Endodermal cell (in vitro differentiated cells): ENCODE measurements around the gene MAPT. TPM values are rescaled to one million over a fixed set of nuclear protein-coding genes. Genes with fewer than 3 reads are reported as not detected.

Experiments used
- DNase-seq: peaks from one replicate; pipeline ENCODE4 v3.0.0-alpha.2; 2017
- H3K27ac ChIP-seq: 2 replicates; pipeline ENCODE4 v1.5.1; 2013; ENCODE audit warnings: mild to moderate bottlenecking, low read depth, low read length, moderate library complexity
- H3K27me3 ChIP-seq: 2 replicates; pipeline ENCODE4 v1.6.1; 2013; ENCODE audit warnings: mild to moderate bottlenecking, low read length, moderate library complexity; ENCODE audit not compliant: insufficient read depth, control insufficient read depth, poor library complexity, severe bottlenecking
- H3K36me3 ChIP-seq: 2 replicates; pipeline ENCODE4 v1.7.0; 2013; ENCODE audit warnings: mild to moderate bottlenecking, low read length, moderate library complexity; ENCODE audit not compliant: control insufficient read depth, insufficient read depth
- H3K4me1 ChIP-seq: one replicate; pipeline ENCODE4 v1.7.0; 2013; ENCODE audit warnings: low read length; ENCODE audit not compliant: control insufficient read depth, insufficient read depth
- H3K4me3 ChIP-seq: 2 replicates; pipeline ENCODE4 v1.5.1; 2013; ENCODE audit warnings: mild to moderate bottlenecking, low read length, moderate library complexity
- H3K9ac ChIP-seq: 2 replicates; pipeline ENCODE4 v1.6.1; 2013; ENCODE audit warnings: mild to moderate bottlenecking, low read length, moderate library complexity; ENCODE audit not compliant: poor library complexity, severe bottlenecking; ENCODE audit errors: extremely low read depth
- H3K9me3 ChIP-seq: 2 replicates; pipeline ENCODE4 v1.6.1; 2013; ENCODE audit warnings: mild to moderate bottlenecking, low read length, moderate library complexity; ENCODE audit not compliant: control insufficient read depth
- H3K27ac Mint-ChIP-seq: 2 replicates; pipeline ENCODE4 v1.8.0; 2020; ENCODE audit warnings: mixed read lengths
- H3K27me3 Mint-ChIP-seq: 2 replicates; pipeline ENCODE4 v1.8.0; 2021; ENCODE audit warnings: mild to moderate bottlenecking, mixed read lengths; ENCODE audit not compliant: insufficient read depth
- H3K36me3 Mint-ChIP-seq: 2 replicates; pipeline ENCODE4 v1.8.0; 2020; ENCODE audit warnings: low read depth, mixed read lengths
- H3K4me1 Mint-ChIP-seq: 2 replicates; pipeline ENCODE4 v1.8.0; 2020; ENCODE audit warnings: mixed read lengths
- H3K4me3 Mint-ChIP-seq: 2 replicates; pipeline ENCODE4 v1.8.0; 2020; ENCODE audit warnings: mild to moderate bottlenecking, moderate library complexity, mixed read lengths
- H3K9me3 Mint-ChIP-seq: 2 replicates; pipeline ENCODE4 v1.8.0; 2020; ENCODE audit warnings: mild to moderate bottlenecking, mixed read lengths
- CTCF ChIP-seq: fragments of 200-600 bp; sonication (generic); conservative IDR thresholded peaks from 2 replicates; pipeline ENCODE4 v1.5.0; 2021; ENCODE audit warnings: antibody characterized with exemption, mild to moderate bottlenecking
- WGBS, 2 experiments: methylation state at CpG; one replicate each; pipeline versions ENCODE4 v1.1.5 to v1.1.7; 2013; ENCODE audit warnings: missing lambda C conversion rate in 2 of 2, mixed read lengths in 1 of 2; ENCODE audit not compliant: insufficient coverage in 1 of 2, insufficient read length in 1 of 2; 5-methylcytosine and 5-hydroxymethylcytosine counted together
- total RNA-seq, 2 donors: library from RNA; stranded (reverse); fragmentation: NEBNext Ultra II Directional in 1 of 2; extraction: Animal tissue kit (Norgen Biotek cat#: 25700) in 1 of 2; gene quantifications; 2 replicates in 1 of 2; 3 replicates in 1 of 2; pipeline ENCODE4 v1.2.1, GENCODE V29; 2021

Gene MAPT
- total RNA-seq, 2 donors from 2014 or later: 0.69 to 0.73 TPM

GRCh38 chr17:45977506-45977824 lies 83.1 kb downstream of the MAPT start:
- no peak for DNase-seq
- Mint-ChIP-seq H3K4me1 (no peaks in the 10 kb centered on the region), H3K4me3 (no peak overlapping the region), H3K9me3 (no peaks in the 10 kb centered on the region), H3K36me3 (no peaks in the 10 kb centered on the region), H3K27me3 (peaks cover 4% of the 10 kb centered on the region), H3K27ac (no peak overlapping the region)
- H3K9ac ChIP-seq: no peak overlapping the region
- no peaks in the 10 kb centered on the region for H3K27me3 ChIP-seq
- no peaks in the 10 kb centered on the region for H3K36me3 ChIP-seq
- TF ChIP-seq CTCF: no peak
- WGBS, 2 experiments: 83 to 100% methylated on average over 1 to 4 of the region's 4 CpGs
- H3K9me3 ChIP-seq: no peaks in the 10 kb centered on the region
- H3K27ac ChIP-seq: no peak overlapping the region
- no peak overlapping the region for H3K4me3 ChIP-seq
- no peaks in the 10 kb centered on the region for H3K4me1 ChIP-seq

- no peaks in the 10 kb centered on the region for H3K36me3 Mint-ChIP-seq
- H3K9me3 Mint-ChIP-seq: no peaks in the 10 kb centered on the region
- TF ChIP-seq CTCF: no peak
- no peak overlapping the region for H3K4me3 ChIP-seq
- H3K27me3 Mint-ChIP-seq: peaks cover 3% of the 10 kb centered on the region
- 88 to 92% methylated on average over 2 to 3 of the region's 3 CpGs for WGBS, 2 experiments
- no peaks in the 10 kb centered on the region for H3K4me1 ChIP-seq
- H3K4me1 Mint-ChIP-seq: no peaks in the 10 kb centered on the region
- no peak overlapping the region for H3K4me3 Mint-ChIP-seq
- no peaks in the 10 kb centered on the region for H3K9me3 ChIP-seq
- no peaks in the 10 kb centered on the region for H3K36me3 ChIP-seq
- no peaks in the 10 kb centered on the region for H3K27me3 ChIP-seq
- H3K9ac ChIP-seq: no peak overlapping the region
- no peak overlapping the region for H3K27ac ChIP-seq
- no peak for DNase-seq
- no peak overlapping the region for H3K27ac Mint-ChIP-seq
Observed at GRCh38 chr17:45977976-45978626, 83.7 kb downstream of the MAPT start.

GRCh38 chr17:45979137-45979536 lies 84.8 kb downstream of the MAPT start:
- H3K27ac Mint-ChIP-seq: no peak overlapping the region
- H3K36me3 ChIP-seq: no peaks in the 10 kb centered on the region
- H3K36me3 Mint-ChIP-seq: no peaks in the 10 kb centered on the region
- H3K27me3 ChIP-seq: no peaks in the 10 kb centered on the region
- no peaks in the 10 kb centered on the region for H3K9me3 Mint-ChIP-seq
- no peaks in the 10 kb centered on the region for H3K4me1 Mint-ChIP-seq
- no peak for DNase-seq
- no peak for TF ChIP-seq CTCF
- H3K4me3 Mint-ChIP-seq: no peak overlapping the region
- H3K4me1 ChIP-seq: no peaks in the 10 kb centered on the region
- no peak overlapping the region for H3K27ac ChIP-seq
- no peaks in the 10 kb centered on the region for H3K27me3 Mint-ChIP-seq
- H3K4me3 ChIP-seq: no peak overlapping the region
- H3K9me3 ChIP-seq: no peaks in the 10 kb centered on the region
- WGBS, 2 experiments: 87 to 92% methylated on average over 2 of the region's 2 CpGs
- no peak overlapping the region for H3K9ac ChIP-seq
